ENCODE results near the gene WRNIP1.
"Not testable (repeated sequence)": the region's sequence is repeated elsewhere in the genome, so short reads cannot be mapped to it uniquely, and the experiment has no call there.

The WRNIP1 gene

GRCh38 chr6:2758980-2759379 is 6.2 kb upstream of the WRNIP1 start:
- TF ChIP-seq CTCF (IDR thresholded peaks at IDR 0.05; ENCODE audit: control insufficient read depth, extremely low read depth, insufficient read depth) = no peak
- DNase-seq (ENCODE audit: low read depth) = no peak
- no peak overlapping the region for H3K4me3 ChIP-seq (ENCODE audit: low read depth, low read length)

- no peak for DNase-seq (ENCODE audit: low read depth)
- H3K4me3 ChIP-seq (ENCODE audit: low read depth, low read length) = no peak overlapping the region
- TF ChIP-seq CTCF (IDR thresholded peaks at IDR 0.05; ENCODE audit: control insufficient read depth, extremely low read depth, insufficient read depth) = no peak
Observed at GRCh38 chr6:2760882-2761842, 4.0 kb upstream of the WRNIP1 start.

GRCh38 chr6:2762868-2763267 is 2.3 kb upstream of the WRNIP1 start:
- H3K4me3 ChIP-seq (ENCODE audit: low read depth, low read length); DNase-seq (ENCODE audit: low read depth): not testable (repeated sequence)

- no peak for DNase-seq (ENCODE audit: low read depth)
- no peak for TF ChIP-seq CTCF (IDR thresholded peaks at IDR 0.05; ENCODE audit: control insufficient read depth, extremely low read depth, insufficient read depth)
- no peak overlapping the region for H3K4me3 ChIP-seq (ENCODE audit: low read depth, low read length)
Observed at GRCh38 chr6:2763345-2763841, 1.8 kb upstream of the WRNIP1 start.

- TF ChIP-seq CTCF (IDR thresholded peaks at IDR 0.05; ENCODE audit: control insufficient read depth, extremely low read depth, insufficient read depth) = no peak
- DNase-seq (ENCODE audit: low read depth) = no peak
- peak overlapping the region; percentile 50 for H3K4me3 ChIP-seq (ENCODE audit: low read depth, low read length)
Observed at GRCh38 chr6:2763876-2764540, 1.2 kb upstream of the WRNIP1 start.

GRCh38 chr6:2764610-2765165 is 505 bp upstream of the WRNIP1 start:
- no peak for DNase-seq (ENCODE audit: low read depth)
- H3K4me3 ChIP-seq (ENCODE audit: low read depth, low read length) = peak overlapping the region; percentile 50
- no peak for TF ChIP-seq CTCF (IDR thresholded peaks at IDR 0.05; ENCODE audit: control insufficient read depth, extremely low read depth, insufficient read depth)
